Measurements from ENCODE around the gene PANK1. TPM values are rescaled to one million over a fixed set of nuclear protein-coding genes. Genes with fewer than 3 reads are reported as not detected.

The PANK1 gene
- total RNA-seq, 1 donor from 2014 or later, result 16.7 TPM

DNA sequence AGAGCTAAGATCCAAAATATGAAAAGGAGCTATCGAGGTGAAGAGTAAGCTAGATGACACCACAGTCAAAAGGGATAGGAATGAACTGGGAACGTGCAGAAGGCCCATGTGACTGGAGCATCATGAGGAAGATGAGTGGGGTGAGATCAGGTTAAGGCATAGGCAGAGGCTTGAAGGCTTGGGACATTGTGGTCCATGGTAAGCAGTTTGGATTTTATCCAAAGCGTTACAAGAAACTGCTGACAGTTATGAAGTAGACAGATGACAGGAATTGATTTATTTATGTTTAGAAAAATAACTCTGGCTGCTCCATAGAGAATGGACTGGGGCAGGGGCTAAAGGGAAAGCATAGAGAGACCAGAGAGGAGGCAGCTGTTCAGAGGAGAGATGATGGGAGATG is 18.1 kb upstream of the PANK1 start:
- H3K36me3 Mint-ChIP-seq (ENCODE audit: unreplicated experiment), result no peaks in the 10 kb centered on the region
- H3K27ac Mint-ChIP-seq (ENCODE audit: unreplicated experiment), result no peak overlapping the region
- DNase-seq, result no peak
- H3K4me1 Mint-ChIP-seq (ENCODE audit: low read depth, unreplicated experiment), result peaks cover under 1% of the 10 kb centered on the region
- H3K27me3 Mint-ChIP-seq (ENCODE audit: unreplicated experiment), result no peaks in the 10 kb centered on the region
- H3K9me3 Mint-ChIP-seq (ENCODE audit: unreplicated experiment), result no peaks in the 10 kb centered on the region
- TF ChIP-seq, protein P1, sequence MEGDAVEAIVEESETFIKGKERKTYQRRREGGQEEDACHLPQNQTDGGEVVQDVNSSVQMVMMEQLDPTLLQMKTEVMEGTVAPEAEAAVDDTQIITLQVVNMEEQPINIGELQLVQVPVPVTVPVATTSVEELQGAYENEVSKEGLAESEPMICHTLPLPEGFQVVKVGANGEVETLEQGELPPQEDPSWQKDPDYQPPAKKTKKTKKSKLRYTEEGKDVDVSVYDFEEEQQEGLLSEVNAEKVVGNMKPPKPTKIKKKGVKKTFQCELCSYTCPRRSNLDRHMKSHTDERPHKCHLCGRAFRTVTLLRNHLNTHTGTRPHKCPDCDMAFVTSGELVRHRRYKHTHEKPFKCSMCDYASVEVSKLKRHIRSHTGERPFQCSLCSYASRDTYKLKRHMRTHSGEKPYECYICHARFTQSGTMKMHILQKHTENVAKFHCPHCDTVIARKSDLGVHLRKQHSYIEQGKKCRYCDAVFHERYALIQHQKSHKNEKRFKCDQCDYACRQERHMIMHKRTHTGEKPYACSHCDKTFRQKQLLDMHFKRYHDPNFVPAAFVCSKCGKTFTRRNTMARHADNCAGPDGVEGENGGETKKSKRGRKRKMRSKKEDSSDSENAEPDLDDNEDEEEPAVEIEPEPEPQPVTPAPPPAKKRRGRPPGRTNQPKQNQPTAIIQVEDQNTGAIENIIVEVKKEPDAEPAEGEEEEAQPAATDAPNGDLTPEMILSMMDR (IDR thresholded peaks at IDR 0.05; ENCODE audit: partially characterized antibody, unreplicated experiment), result no peak
- no peak overlapping the region for H3K4me3 Mint-ChIP-seq (ENCODE audit: unreplicated experiment)

DNA sequence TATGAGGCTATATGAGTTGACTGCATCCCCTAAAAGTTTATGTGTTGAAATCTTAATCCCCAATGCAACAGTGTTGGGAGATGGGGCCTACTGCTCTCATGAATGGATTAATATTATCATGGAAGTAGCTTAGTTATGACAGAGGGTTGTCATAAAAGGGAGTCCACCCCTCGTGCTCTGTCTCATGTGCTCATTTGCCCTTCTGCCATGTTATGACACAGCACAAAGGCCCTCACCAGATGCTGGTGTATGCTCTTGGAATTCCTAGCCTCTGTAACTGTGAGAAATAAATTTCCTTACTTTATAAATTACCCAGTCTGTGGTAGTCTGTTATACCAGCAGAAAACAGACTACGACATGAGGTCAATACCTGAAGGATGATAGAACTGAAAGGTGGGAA is 17.6 kb upstream of the PANK1 start:
- DNase-seq, result no peak
- H3K4me3 Mint-ChIP-seq (ENCODE audit: unreplicated experiment), result no peak overlapping the region
- H3K27ac Mint-ChIP-seq (ENCODE audit: unreplicated experiment), result no peak overlapping the region
- no peaks in the 10 kb centered on the region for H3K9me3 Mint-ChIP-seq (ENCODE audit: unreplicated experiment)
- no peaks in the 10 kb centered on the region for H3K4me1 Mint-ChIP-seq (ENCODE audit: low read depth, unreplicated experiment)
- no peaks in the 10 kb centered on the region for H3K27me3 Mint-ChIP-seq (ENCODE audit: unreplicated experiment)
- TF ChIP-seq, protein P1 (IDR thresholded peaks at IDR 0.05; ENCODE audit: partially characterized antibody, unreplicated experiment), result no peak
- no peaks in the 10 kb centered on the region for H3K36me3 Mint-ChIP-seq (ENCODE audit: unreplicated experiment)

DNA sequence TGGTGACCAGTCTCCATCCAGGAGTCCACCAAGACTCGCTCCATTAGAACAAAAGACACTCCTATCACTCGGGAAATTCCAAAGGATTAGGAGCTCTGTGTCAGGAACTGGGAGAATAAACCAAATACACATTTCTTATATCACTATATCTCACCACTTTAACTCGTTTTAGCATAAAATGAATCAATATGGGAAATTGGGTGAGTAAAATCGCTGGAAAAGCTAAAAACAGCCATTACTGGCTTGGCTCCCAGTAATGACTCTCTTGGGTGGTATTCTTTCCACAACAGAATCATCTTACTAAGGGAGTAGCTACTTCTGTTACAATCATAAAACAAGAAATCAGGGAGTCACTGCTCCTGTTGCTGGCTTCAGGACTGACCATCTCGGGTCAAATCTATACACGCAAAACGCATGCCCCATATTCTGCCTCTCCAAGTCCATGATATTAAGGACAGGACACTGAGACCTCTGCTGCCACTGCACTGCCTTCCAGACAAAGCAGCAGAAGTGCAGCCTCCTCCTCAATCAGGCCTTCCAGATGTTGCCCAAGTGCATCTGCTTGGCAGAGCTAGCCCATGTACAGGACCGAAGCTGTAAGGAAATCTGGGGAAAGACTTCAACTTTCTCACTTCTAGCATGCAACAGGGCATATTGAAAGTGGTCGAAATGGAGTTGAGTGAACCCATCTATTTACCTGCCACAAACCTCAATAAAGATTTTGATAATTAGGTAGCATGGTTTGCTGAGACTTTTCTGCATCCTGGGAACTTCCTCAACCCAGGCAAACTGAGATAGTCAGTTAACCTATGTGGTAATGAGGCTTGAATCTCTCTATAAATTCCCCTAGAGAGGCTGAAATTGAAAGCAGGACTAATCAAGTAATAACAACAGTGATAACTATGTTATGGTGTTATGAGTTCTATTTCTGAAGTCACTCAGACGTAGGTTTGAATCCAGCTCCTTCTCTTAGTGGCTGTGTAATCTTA is 14.4 kb upstream of the PANK1 start:
- no peak for DNase-seq
- Mint-ChIP-seq H3K27ac (ENCODE audit: unreplicated experiment) (no peak overlapping the region), H3K4me1 (ENCODE audit: low read depth, unreplicated experiment) (no peaks in the 10 kb centered on the region), H3K4me3 (ENCODE audit: unreplicated experiment) (no peak overlapping the region), H3K27me3 (ENCODE audit: unreplicated experiment) (no peaks in the 10 kb centered on the region), H3K9me3 (ENCODE audit: unreplicated experiment) (no peaks in the 10 kb centered on the region), H3K36me3 (ENCODE audit: unreplicated experiment) (peaks cover 9% of the 10 kb centered on the region)
- TF ChIP-seq, protein P1 (IDR thresholded peaks at IDR 0.05; ENCODE audit: partially characterized antibody, unreplicated experiment), result no peak

DNA sequence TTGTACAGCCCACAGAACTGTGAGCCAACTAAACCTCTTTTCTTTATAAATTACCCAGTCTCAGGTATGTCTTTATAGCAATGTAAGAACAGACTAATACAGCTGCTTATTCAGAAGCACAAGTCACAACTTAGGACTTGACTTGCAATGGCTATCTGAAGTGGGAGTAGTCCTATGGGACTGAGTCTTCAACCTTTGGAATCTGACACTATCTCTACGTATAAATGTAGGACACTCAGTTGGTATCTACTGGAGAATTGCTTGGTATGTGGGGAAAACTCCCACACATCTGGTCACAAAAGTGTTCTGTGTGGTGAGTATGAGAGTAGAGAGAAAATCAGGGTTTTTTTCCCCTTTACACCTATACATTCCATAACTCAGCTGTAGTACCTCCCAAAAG is 12.3 kb upstream of the PANK1 start:
- Mint-ChIP-seq H3K9me3 (ENCODE audit: unreplicated experiment) (peaks cover 6% of the 10 kb centered on the region), H3K36me3 (ENCODE audit: unreplicated experiment) (peaks cover 10% of the 10 kb centered on the region), H3K27me3 (ENCODE audit: unreplicated experiment) (no peaks in the 10 kb centered on the region), H3K4me3 (ENCODE audit: unreplicated experiment) (no peak overlapping the region), H3K4me1 (ENCODE audit: low read depth, unreplicated experiment) (no peaks in the 10 kb centered on the region), H3K27ac (ENCODE audit: unreplicated experiment) (no peak overlapping the region)
- TF ChIP-seq, protein P1 (IDR thresholded peaks at IDR 0.05; ENCODE audit: partially characterized antibody, unreplicated experiment), result no peak
- DNase-seq, result no peak

DNA sequence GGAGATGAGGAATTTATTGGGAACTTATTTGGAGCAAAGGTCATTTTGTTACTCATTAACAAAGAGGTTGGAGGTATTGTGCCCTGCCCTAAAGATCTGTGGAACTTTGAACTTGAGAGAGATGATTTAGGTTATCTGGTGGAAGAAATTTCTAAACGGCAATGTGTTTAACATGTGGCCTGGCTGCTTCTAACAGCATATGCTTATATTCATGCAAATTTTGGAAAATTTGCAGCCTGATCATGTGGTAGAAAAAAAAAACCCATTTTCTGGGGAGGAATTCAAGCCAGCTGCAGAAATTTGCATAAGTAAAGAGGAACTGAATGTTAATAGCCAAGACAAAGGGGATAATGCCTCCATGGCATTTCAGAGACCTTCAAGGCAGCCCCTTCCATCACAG is 10.7 kb upstream of the PANK1 start:
- H3K9me3 Mint-ChIP-seq (ENCODE audit: unreplicated experiment), result peaks cover 6% of the 10 kb centered on the region
- peaks cover 10% of the 10 kb centered on the region for H3K36me3 Mint-ChIP-seq (ENCODE audit: unreplicated experiment)
- H3K27me3 Mint-ChIP-seq (ENCODE audit: unreplicated experiment), result no peaks in the 10 kb centered on the region
- DNase-seq, result no peak
- TF ChIP-seq, protein P1 (IDR thresholded peaks at IDR 0.05; ENCODE audit: partially characterized antibody, unreplicated experiment), result no peak
- H3K4me3 Mint-ChIP-seq (ENCODE audit: unreplicated experiment), result no peak overlapping the region
- H3K4me1 Mint-ChIP-seq (ENCODE audit: low read depth, unreplicated experiment), result no peaks in the 10 kb centered on the region
- no peak overlapping the region for H3K27ac Mint-ChIP-seq (ENCODE audit: unreplicated experiment)

All from glutamatergic neuron (in vitro differentiated cells).